Astrocyte (in vitro differentiated cells and primary cell): ENCODE measurements around the gene MMD. TPM values are rescaled to one million over a fixed set of nuclear protein-coding genes. Genes with fewer than 3 reads are reported as not detected.

ENCODE experiments used
- DNase-seq: peaks from one replicate; pipeline ENCODE4 v3.0.0-alpha.2; 2010; ENCODE audit warnings: low read depth
- FAIRE-seq: peaks from 2 replicates; lab custom pipeline; 2011; peaks lifted over from hg19 to GRCh38; lab: Jason Lieb, UNC
- H2AFZ ChIP-seq: 2 replicates; pipeline ENCODE4 v1.6.0; 2012; ENCODE audit warnings: low read depth, low read length, inconsistent platforms
- H3K27ac ChIP-seq: 2 replicates; pipeline ENCODE4 v1.5.1; 2011; ENCODE audit warnings: low read depth, low read length, inconsistent platforms
- H3K27me3 ChIP-seq: 2 replicates; pipeline ENCODE4 v1.6.0; 2011; ENCODE audit warnings: low read length, inconsistent platforms; ENCODE audit not compliant: insufficient read depth
- H3K36me3 ChIP-seq: 2 replicates; pipeline ENCODE4 v1.5.1; 2011; ENCODE audit warnings: low read length, inconsistent platforms; ENCODE audit not compliant: insufficient read depth
- H3K4me1 ChIP-seq: 2 replicates; pipeline ENCODE4 v1.5.1; 2011; ENCODE audit warnings: low read length, inconsistent platforms; ENCODE audit not compliant: insufficient read depth
- H3K4me2 ChIP-seq: 2 replicates; pipeline ENCODE4 v1.6.0; 2012; ENCODE audit warnings: low read length, inconsistent platforms
- H3K4me3 ChIP-seq: 2 replicates; pipeline ENCODE4 v1.5.1; 2011; ENCODE audit warnings: low read depth, mild to moderate bottlenecking, low read length, inconsistent platforms; ENCODE audit not compliant: insufficient read depth
- H3K79me2 ChIP-seq: 2 replicates; pipeline ENCODE4 v1.6.0; 2012; ENCODE audit warnings: mild to moderate bottlenecking, low read length, inconsistent platforms; ENCODE audit not compliant: insufficient read depth
- H3K9ac ChIP-seq: 2 replicates; pipeline ENCODE4 v1.6.0; 2012; ENCODE audit warnings: mild to moderate bottlenecking, low read length, inconsistent platforms
- H3K9me3 ChIP-seq: 2 replicates; pipeline ENCODE4 v1.5.1; 2012; ENCODE audit warnings: low read depth, mild to moderate bottlenecking, low read length, inconsistent platforms; ENCODE audit not compliant: insufficient read depth
- H4K20me1 ChIP-seq: 2 replicates; pipeline ENCODE4 v1.6.0; 2012; ENCODE audit warnings: low read length, inconsistent platforms; ENCODE audit not compliant: insufficient read depth
- H3K27ac Mint-ChIP-seq: one replicate; pipeline ENCODE4 v1.8.0; 2021; ENCODE audit warnings: mild to moderate bottlenecking, mixed read lengths; ENCODE audit not compliant: unreplicated experiment
- H3K27me3 Mint-ChIP-seq: one replicate; pipeline ENCODE4 v1.8.0; 2021; ENCODE audit warnings: low read depth, mixed read lengths; ENCODE audit not compliant: unreplicated experiment
- H3K36me3 Mint-ChIP-seq: one replicate; pipeline ENCODE4 v1.8.0; 2021; ENCODE audit warnings: low read depth, mixed read lengths; ENCODE audit not compliant: unreplicated experiment
- H3K4me1 Mint-ChIP-seq: one replicate; pipeline ENCODE4 v1.8.0; 2021; ENCODE audit warnings: low read depth, mixed read lengths; ENCODE audit not compliant: unreplicated experiment
- H3K4me3 Mint-ChIP-seq: one replicate; pipeline ENCODE4 v1.8.0; 2021; ENCODE audit warnings: mild to moderate bottlenecking, moderate library complexity, mixed read lengths; ENCODE audit not compliant: unreplicated experiment
- H3K9me3 Mint-ChIP-seq: one replicate; pipeline ENCODE4 v1.8.0; 2021; ENCODE audit warnings: mild to moderate bottlenecking, mixed read lengths; ENCODE audit not compliant: unreplicated experiment
- CTCF ChIP-seq: IDR thresholded peaks from 2 replicates; pipeline ENCODE4 v1.5.1; 2011; ENCODE audit warnings: low read depth, mild to moderate bottlenecking, inconsistent platforms, low read length, moderate library complexity; ENCODE audit not compliant: insufficient read depth
- EZH2 ChIP-seq: IDR thresholded peaks from 2 replicates; pipeline ENCODE4 v1.6.1; 2012; ENCODE audit warnings: mild to moderate bottlenecking, low read length, inconsistent platforms; ENCODE audit not compliant: insufficient read depth
- total RNA-seq: library from RNA; stranded (reverse); gene quantifications from 2 replicates; pipeline ENCODE4 v1.2.1, GENCODE V29; 2021

MMD gene
- total RNA-seq, 1 donor from 2014 or later: 8.6 TPM

GRCh38 chr17:55402374-55402773, 19.3 kb downstream of the MMD start:
- DNase-seq (peak; percentile 8), FAIRE-seq (no peak)
- H3K4me1 ChIP-seq: no peaks in the 10 kb centered on the region
- no peak overlapping the region for H3K4me3 ChIP-seq
- H3K9me3 ChIP-seq: no peaks in the 10 kb centered on the region
- H3K36me3 Mint-ChIP-seq: peaks cover 5% of the 10 kb centered on the region
- no peaks in the 10 kb centered on the region for H3K4me1 Mint-ChIP-seq
- no peak overlapping the region for H3K9ac ChIP-seq
- no peak overlapping the region for H3K4me3 Mint-ChIP-seq
- peaks cover 4% of the 10 kb centered on the region for H3K36me3 ChIP-seq
- no peak overlapping the region for H2AFZ ChIP-seq
- no peak overlapping the region for H3K4me2 ChIP-seq
- no peaks in the 10 kb centered on the region for H4K20me1 ChIP-seq
- H3K27ac Mint-ChIP-seq: no peak overlapping the region
- H3K79me2 ChIP-seq: no peaks in the 10 kb centered on the region
- H3K27me3 ChIP-seq: no peaks in the 10 kb centered on the region
- H3K27me3 Mint-ChIP-seq: no peaks in the 10 kb centered on the region
- TF ChIP-seq CTCF (no peak), EZH2 (no peak)
- no peak overlapping the region for H3K27ac ChIP-seq
- no peaks in the 10 kb centered on the region for H3K9me3 Mint-ChIP-seq

- Histone ChIP-seq H3K27ac (no peak overlapping the region), H3K4me3 (no peak overlapping the region), H3K9ac (no peak overlapping the region), H3K9me3 (no peaks in the 10 kb centered on the region), H2AFZ (no peak overlapping the region), H3K4me1 (no peaks in the 10 kb centered on the region), H3K79me2 (no peaks in the 10 kb centered on the region), H3K27me3 (no peaks in the 10 kb centered on the region), H3K36me3 (peaks cover 1% of the 10 kb centered on the region), H4K20me1 (no peaks in the 10 kb centered on the region), H3K4me2 (no peak overlapping the region)
- H3K36me3 Mint-ChIP-seq: peaks cover 5% of the 10 kb centered on the region
- no peak for FAIRE-seq
- no peak overlapping the region for H3K4me3 Mint-ChIP-seq
- TF ChIP-seq CTCF (no peak), EZH2 (no peak)
- no peaks in the 10 kb centered on the region for H3K9me3 Mint-ChIP-seq
- no peaks in the 10 kb centered on the region for H3K27me3 Mint-ChIP-seq
- H3K27ac Mint-ChIP-seq: no peak overlapping the region
- DNase-seq: peak; percentile 37
- no peaks in the 10 kb centered on the region for H3K4me1 Mint-ChIP-seq
Measured at GRCh38 chr17:55398689-55399088, 22.9 kb downstream of the MMD start.

- Histone ChIP-seq H3K27me3 (no peaks in the 10 kb centered on the region), H3K4me2 (no peak overlapping the region), H2AFZ (no peak overlapping the region), H3K79me2 (no peaks in the 10 kb centered on the region), H3K27ac (no peak overlapping the region), H4K20me1 (no peaks in the 10 kb centered on the region), H3K36me3 (no peaks in the 10 kb centered on the region), H3K4me1 (no peaks in the 10 kb centered on the region), H3K9ac (no peak overlapping the region), H3K4me3 (no peak overlapping the region), H3K9me3 (no peaks in the 10 kb centered on the region)
- Mint-ChIP-seq H3K4me3 (no peak overlapping the region), H3K9me3 (no peaks in the 10 kb centered on the region), H3K27me3 (peaks cover 2% of the 10 kb centered on the region), H3K36me3 (peaks cover 5% of the 10 kb centered on the region), H3K27ac (no peak overlapping the region), H3K4me1 (peaks cover under 1% of the 10 kb centered on the region)
- FAIRE-seq: no peak
- TF ChIP-seq EZH2 (no peak), CTCF (no peak)
- no peak for DNase-seq
Measured at GRCh38 chr17:55395803-55396505, 25.7 kb downstream of the MMD start.
